HG02943 (cell line): ENCODE results near the gene LRRC15.

Experiments used
- ATAC-seq: cut with Tn5 transposase; IDR thresholded peaks from one replicate; pipeline ENCODE4 v1.9.1; 2021; ENCODE audit warnings: mild to moderate bottlenecking, low read depth, moderate library complexity; ENCODE audit not compliant: unreplicated experiment

Gene LRRC15

GRCh38 chr3:194337965-194338753, 31.4 kb downstream of the LRRC15 start:
- ATAC-seq: no peak

GRCh38 chr3:194336601-194337355, 32.8 kb downstream of the LRRC15 start:
- no peak for ATAC-seq

- ATAC-seq: no peak
Measured at GRCh38 chr3:194333981-194334320, 35.6 kb downstream of the LRRC15 start.

- peak; percentile 81 for ATAC-seq
Measured at GRCh38 chr3:194333212-194333980, 36.1 kb downstream of the LRRC15 start.

DNA sequence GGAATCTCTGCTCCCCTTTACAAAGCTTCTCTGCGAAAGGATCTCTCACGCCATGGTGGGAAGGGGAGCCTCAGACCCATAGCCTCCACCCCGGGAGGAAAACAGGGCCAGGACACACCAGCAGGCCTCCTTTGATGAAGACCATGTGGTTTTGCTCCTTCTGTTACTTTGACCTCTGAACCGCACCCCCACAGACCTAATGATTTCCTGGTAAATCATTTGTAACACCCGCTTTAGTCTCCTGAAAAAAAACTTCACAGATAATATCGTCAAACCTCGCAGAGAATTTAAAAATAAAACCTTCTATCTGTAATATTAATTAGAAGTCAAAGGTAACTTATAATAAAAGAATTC, 36.7 kb downstream of the LRRC15 start:
- no peak for ATAC-seq

GRCh38 chr3:194330579-194330978, 39.0 kb downstream of the LRRC15 start:
- ATAC-seq: no peak

DNA sequence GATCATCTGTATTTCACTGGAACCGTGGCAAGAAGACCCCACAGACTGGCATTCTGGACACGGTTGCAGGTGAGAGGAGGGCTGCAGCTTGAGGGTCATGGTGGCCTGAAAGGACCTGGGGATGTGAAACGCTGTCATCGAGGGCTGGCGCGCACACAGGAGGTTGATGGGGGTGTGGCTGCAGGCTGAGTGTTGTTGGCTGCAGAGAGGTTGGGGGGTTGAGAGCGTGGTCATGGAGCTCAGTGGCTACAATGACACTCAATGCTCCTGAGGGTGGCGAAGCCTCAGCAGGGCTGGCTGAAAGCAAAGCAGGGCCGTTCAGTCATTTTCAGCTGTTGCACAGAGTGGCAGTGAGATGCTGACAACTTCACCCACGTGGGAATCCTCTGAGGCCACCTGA, 39.4 kb downstream of the LRRC15 start:
- ATAC-seq: no peak

DNA sequence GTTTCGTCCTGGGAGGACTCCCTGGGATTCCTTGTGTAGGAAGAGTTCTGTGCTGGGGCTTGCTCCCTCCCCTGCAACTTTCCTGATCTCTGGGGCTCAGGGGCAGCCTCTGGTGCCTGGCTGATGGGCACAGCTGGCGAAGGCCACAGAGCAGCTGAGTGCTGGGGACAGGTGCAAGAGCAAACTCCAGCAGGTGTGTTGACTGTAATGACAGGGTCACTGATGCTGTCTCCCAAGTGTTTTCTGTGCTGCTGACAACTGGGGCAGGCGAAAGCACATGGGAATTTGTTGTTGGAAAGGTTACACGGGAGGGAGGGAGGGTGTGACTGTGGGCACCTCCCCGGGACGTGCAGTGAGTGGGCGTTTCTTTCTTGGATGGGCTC, 40.0 kb downstream of the LRRC15 start:
- ATAC-seq: no peak

DNA sequence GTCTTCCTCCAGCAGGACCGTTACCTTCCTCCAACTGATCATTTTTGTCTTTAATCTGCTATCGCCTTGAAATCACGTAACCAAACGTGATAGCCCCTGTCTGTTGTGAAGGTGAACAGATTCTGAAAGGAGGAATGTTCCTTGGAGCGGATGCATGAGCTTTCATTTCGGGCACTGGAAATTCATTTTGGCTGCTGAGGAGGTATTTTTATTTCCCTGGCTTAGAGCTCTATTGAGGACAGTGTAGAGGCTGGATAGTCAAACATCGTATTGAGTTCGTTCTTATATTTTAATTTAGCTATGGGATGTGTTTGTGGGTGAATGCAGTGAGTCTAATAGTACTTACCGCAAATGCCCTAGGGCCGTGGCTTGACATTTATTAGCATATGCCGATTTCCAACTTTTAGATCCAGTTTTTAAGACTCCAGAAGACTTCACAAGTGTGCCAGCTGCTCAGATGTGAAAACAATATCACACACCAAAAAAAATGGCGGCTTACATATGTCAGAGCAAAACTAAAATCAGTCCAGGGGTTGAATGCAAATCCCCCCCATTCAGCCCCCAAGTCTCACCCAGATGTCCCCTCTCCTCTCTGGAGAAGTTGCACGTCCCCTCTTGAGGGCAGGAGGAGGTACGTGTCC, 40.5 kb downstream of the LRRC15 start:
- ATAC-seq: no peak

DNA sequence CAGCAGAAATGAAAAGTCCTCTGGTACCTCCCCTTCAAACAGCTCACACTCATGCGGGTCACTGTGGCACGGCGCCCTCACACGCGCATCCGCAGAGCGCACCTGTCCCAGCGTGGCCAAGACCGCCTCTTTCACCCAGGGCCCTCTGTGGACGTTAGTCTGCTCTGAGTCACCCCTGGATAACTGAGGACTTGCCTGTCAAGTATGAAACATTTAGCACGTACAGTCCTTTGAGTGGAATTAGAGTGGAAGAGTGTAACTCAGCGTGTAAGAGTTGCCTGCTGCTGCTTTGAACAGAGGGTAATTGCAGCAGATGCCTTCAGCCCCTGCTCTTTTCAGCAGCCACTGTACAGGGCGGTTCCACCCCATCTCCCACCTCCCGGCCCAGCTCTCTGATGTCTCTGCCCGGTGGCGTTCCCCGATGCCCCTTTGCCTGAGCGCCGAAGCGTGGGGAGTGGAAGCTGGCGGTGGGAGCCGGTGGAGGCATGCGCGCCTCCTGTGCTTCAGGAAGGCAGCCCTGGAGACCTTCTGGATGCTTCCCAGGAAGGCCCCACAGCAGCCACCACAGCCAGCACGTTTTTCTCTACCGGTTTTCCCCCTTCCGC, 41.4 kb downstream of the LRRC15 start:
- no peak for ATAC-seq

DNA sequence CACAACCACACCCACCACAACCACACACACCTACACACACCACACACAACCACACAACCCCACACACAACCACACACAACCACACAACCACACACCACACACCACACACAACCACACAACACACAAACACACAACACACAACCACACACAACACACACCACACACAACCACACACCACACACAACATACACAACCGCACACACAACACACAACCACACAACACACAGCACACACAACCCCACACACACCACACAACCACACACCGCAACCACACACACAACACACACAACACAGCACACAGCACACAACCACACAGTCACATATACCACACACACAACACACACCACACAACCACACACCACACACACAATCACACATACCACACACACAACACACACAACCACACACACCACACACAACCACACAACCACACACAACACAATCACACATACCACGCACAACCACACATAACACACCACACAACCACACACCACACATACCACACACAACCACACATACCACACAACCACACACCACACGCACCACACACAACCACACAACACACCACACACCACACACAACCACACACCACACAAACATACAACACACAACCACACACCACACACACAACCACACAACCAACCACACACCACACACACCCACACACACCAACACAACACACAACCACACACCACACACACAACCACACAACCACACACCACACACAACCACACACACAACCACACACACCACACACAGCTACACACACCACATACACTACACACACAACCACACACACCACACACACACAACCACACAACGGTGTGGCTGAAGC, 42.1 kb downstream of the LRRC15 start:
- no peak for ATAC-seq

DNA sequence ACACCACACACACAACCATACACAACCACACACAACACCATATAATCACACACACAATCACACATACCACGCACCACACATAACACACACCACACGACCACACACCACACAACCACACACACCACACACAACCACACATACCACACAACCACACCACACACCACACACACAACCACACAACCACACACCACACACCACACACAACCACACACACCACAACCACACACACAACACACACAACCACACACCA, 42.6 kb downstream of the LRRC15 start:
- no peak for ATAC-seq

DNA sequence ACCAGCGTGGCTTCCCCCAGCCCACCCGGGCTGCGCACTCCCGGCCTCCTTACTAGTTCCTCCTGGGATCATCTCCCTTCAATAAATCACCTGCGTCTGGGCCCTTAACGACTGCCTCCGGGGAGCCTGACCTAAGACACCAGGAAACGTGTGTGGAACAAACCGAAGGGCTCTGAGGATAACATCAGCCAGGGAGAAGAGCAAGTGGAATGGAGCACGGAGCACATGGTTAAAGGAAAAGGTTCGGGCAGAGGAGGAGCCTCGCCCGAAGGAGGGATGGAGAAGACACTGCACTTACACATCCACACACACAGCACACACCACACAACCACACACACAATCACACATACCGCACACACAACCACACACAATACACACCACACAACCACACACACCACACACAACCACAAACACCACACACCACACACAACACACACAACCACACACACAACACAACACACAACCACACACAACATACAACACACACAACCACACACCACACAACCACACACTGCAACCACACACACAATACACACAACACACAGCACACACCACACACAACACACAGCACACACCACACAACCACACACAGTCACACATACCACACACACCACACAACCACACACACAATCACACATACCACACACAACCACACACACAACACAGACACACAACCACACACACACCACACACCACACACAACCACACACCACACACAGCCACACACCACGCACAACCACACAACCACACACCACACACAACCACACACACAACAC, 43.2 kb downstream of the LRRC15 start:
- no peak for ATAC-seq

- no peak for ATAC-seq
Measured at GRCh38 chr3:194325424-194326153, 44.0 kb downstream of the LRRC15 start.

GRCh38 chr3:194324823-194325327, 44.7 kb downstream of the LRRC15 start:
- ATAC-seq: no peak

- no peak for ATAC-seq
Measured at GRCh38 chr3:194323785-194324735, 45.5 kb downstream of the LRRC15 start.

GRCh38 chr3:194322678-194323211, 46.8 kb downstream of the LRRC15 start:
- ATAC-seq: no peak
